ENCODE measurements around the gene TBX5. TPM values are rescaled to one million over a fixed set of nuclear protein-coding genes. Genes with fewer than 3 reads are reported as not detected.
"Not testable (repeated sequence)": the region's sequence is repeated elsewhere in the genome, so short reads cannot be mapped to it uniquely, and the experiment has no call there.

TBX5 gene
- total RNA-seq, 1 donor from 2014 or later: not detected

- no peak for DNase-seq (ENCODE audit: extremely low read depth, low read depth, low spot score)
Observed at GRCh38 chr12:114393569-114393968, 12.4 kb downstream of the TBX5 start.

GRCh38 chr12:114392909-114393308 is 13.0 kb downstream of the TBX5 start:
- no peak for DNase-seq (ENCODE audit: extremely low read depth, low read depth, low spot score)

- no peak for DNase-seq (ENCODE audit: extremely low read depth, low read depth, low spot score)
Observed at GRCh38 chr12:114391088-114391487, 14.9 kb downstream of the TBX5 start.

- DNase-seq (ENCODE audit: extremely low read depth, low read depth, low spot score): no peak
Observed at GRCh38 chr12:114384739-114385138, 21.2 kb downstream of the TBX5 start.

GRCh38 chr12:114381177-114381576 is 24.8 kb downstream of the TBX5 start:
- DNase-seq (ENCODE audit: extremely low read depth, low read depth, low spot score): no peak

- DNase-seq (ENCODE audit: extremely low read depth, low read depth, low spot score): no peak
Observed at GRCh38 chr12:114371733-114372132, 34.2 kb downstream of the TBX5 start.

- no peak for DNase-seq (ENCODE audit: extremely low read depth, low read depth, low spot score)
Observed at GRCh38 chr12:114371250-114371649, 34.7 kb downstream of the TBX5 start.

GRCh38 chr12:114368685-114369452 is 37.1 kb downstream of the TBX5 start:
- DNase-seq (ENCODE audit: extremely low read depth, low read depth, low spot score): no peak

- no peak for DNase-seq (ENCODE audit: extremely low read depth, low read depth, low spot score)
Observed at GRCh38 chr12:114361992-114362391, 44.0 kb downstream of the TBX5 start.

GRCh38 chr12:114361545-114361944 is 44.4 kb downstream of the TBX5 start:
- DNase-seq (ENCODE audit: extremely low read depth, low read depth, low spot score): no peak

- DNase-seq (ENCODE audit: extremely low read depth, low read depth, low spot score): no peak
Observed at GRCh38 chr12:114360485-114360884, 45.5 kb downstream of the TBX5 start.

GRCh38 chr12:114355389-114356088 is 50.4 kb downstream of the TBX5 start:
- no peak for DNase-seq (ENCODE audit: extremely low read depth, low read depth, low spot score)

GRCh38 chr12:114349239-114349638 is 56.7 kb downstream of the TBX5 start:
- not testable (repeated sequence) for DNase-seq (ENCODE audit: extremely low read depth, low read depth, low spot score)

- no peak for DNase-seq (ENCODE audit: extremely low read depth, low read depth, low spot score)
Observed at GRCh38 chr12:114347861-114348260, 58.1 kb downstream of the TBX5 start.

GRCh38 chr12:114344831-114345230 is 61.1 kb downstream of the TBX5 start:
- no peak for DNase-seq (ENCODE audit: extremely low read depth, low read depth, low spot score)

- DNase-seq (ENCODE audit: extremely low read depth, low read depth, low spot score): no peak
Observed at GRCh38 chr12:114344303-114344663, 61.7 kb downstream of the TBX5 start.

GRCh38 chr12:114343585-114344302 is 62.2 kb downstream of the TBX5 start:
- DNase-seq (ENCODE audit: extremely low read depth, low read depth, low spot score): no peak

GRCh38 chr12:114342656-114343055 is 63.3 kb downstream of the TBX5 start:
- DNase-seq (ENCODE audit: extremely low read depth, low read depth, low spot score): no peak

GRCh38 chr12:114341635-114342034 is 64.3 kb downstream of the TBX5 start:
- no peak for DNase-seq (ENCODE audit: extremely low read depth, low read depth, low spot score)

GRCh38 chr12:114340231-114340630 is 65.7 kb downstream of the TBX5 start:
- DNase-seq (ENCODE audit: extremely low read depth, low read depth, low spot score): no peak

GRCh38 chr12:114339626-114340025 is 66.3 kb downstream of the TBX5 start:
- no peak for DNase-seq (ENCODE audit: extremely low read depth, low read depth, low spot score)

- no peak for DNase-seq (ENCODE audit: extremely low read depth, low read depth, low spot score)
Observed at GRCh38 chr12:114335607-114336006, 70.3 kb downstream of the TBX5 start.

All from glomerular endothelial cell (primary cell).